RCC 7860 (cell line): ENCODE measurements around the gene DNAJC17.

Source experiments
- DNase-seq: peaks from one replicate; pipeline ENCODE4 v3.0.0-alpha.2; 2015; ENCODE audit warnings: low spot score
- FAIRE-seq: peaks from 2 replicates; lab custom pipeline; 2012; peaks lifted over from hg19 to GRCh38; lab: Jason Lieb, UNC

Gene DNAJC17

DNA sequence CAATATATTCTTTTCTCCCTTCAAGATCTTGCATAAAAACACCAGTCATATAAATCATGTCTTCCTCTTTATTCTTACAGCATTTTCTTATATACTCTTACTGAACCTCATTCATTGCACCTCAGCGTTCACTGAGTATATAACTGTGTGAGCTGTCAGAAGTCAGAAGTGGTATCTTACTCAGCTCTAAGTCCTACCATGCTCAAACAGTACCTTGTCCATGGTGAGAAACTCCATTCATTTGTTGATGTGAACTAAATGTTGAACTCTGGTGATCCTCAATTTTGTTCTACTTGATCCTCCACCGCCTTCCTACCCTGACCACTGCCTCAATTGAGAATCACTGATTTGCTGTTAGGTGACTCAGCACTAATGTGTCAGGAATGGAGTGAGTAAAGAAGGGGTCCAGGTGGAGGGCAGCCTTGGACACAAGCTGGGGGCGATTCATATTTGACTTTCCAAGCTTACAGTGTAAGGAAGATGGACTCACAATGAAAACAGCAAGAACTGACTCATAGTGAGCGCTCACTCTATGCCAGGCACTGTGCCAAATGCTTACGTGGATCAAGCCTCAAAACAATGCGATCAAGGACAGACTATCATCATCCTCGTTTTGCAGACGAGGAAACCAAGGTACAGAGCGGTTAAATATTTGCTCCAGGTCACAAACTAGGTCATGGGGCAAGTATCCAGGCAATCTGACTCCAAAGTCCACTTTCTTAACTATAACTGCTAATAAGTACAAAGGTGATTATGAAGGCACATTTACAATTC, 13.9 kb downstream of the DNAJC17 start:
- DNase-seq = peak; percentile 92
- FAIRE-seq = peak; percentile 86

DNA sequence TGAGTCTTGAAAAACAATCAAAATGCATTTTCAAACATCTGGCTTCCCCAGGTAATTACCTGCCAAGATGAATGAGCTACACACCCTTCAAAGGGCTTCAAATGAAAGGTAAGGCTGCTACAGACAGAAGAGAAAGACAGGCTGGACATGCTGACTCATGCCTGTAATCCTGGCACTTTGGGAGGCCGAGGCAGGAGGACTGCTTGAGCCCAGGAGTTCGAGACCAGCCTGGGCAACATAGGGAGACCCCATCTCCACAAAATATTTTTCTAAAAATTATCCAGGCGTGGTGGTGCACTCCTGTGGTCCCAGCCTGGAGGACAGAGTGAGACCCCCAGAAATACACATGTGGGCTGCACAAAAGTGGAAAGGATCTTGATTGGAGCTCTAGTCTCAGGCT, 14.9 kb downstream of the DNAJC17 start:
- no peak for FAIRE-seq
- no peak for DNase-seq

- FAIRE-seq (no peak), DNase-seq (no peak)
These were observed 16.6 kb downstream of the DNAJC17 start for GRCh38 chr15:40790718-40791117.

DNA sequence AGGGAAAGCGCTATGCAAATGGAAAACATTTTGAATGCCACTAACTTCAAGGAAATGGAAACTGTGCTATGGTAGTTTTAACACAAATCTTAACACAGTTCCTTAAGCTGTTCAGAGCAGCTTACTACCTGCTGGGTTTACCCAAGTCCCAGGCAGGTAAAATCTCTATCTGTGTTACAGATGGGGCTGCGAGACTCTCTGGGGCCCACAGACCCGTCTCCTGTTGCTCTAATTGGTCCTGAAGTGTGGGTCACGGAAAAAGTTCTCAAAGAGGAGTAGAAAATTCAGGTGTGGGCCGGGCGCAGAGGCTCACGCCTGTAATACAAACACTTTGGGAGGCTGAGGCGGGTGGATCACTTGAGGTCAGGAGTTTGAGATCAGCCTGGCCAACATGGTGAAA, 17.3 kb downstream of the DNAJC17 start:
- DNase-seq (no peak), FAIRE-seq (no peak)

DNA sequence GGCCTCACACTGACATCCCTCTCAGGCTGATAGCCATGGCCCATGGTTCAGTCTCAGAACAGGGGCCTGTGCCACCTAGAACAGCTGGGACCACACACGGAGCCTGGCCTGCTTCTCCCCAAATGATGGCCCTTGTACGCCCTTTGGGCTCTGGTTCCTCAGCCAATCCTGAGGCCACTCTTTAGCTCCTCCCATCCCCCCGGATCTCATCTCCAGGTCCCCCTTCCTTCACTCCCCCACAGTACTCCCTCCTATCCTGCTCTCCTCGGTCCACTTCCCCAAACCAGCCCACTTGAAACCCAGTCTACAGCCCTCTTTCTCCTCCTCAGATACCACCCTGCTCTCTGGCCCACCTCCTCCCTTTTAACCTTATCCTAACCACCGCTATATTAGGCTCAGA, 18.2 kb downstream of the DNAJC17 start:
- FAIRE-seq = no peak
- DNase-seq = no peak

DNA sequence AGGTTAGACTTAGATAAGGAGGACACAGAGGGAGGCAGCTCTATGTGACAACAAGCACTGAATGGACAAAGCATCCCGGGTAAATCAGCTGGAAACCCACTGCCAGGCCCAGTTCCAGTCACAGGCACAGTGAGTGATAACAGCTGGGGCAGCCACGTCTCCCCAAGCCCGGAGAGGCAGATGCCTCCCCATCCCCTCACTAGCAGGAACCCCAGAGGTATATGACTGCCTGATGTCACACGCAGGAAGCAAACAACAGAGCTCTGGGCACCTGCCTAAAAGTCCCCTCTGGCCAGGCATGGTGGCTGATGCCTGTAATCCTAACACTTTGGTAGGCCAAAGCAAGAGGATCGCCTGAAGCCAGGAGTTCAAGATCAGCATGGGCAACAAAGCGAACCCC, 19.3 kb downstream of the DNAJC17 start:
- FAIRE-seq (no peak), DNase-seq (no peak)

DNA sequence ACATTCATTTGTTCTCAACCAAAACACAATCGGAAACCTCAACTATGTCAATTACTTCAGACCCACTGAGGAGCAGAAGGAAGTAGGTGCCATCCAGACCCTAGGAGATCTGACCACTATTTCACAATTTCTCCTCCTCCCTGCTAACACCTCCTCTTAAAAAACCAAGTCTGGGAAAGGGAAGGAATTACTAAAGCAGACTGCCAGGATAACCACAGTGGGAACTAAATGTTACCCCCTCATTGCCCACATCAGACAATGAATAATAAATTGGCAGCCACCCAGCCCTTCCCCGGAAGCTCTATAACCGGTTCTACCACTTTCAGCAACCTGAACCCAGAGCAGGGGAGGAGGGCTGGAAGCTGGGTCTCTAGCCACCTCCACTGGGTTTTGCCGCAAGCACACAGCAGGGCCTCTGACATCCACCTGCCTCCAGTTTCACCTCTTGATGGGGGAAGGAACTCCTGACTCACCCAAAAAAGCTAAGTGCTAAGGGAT, 19.9 kb downstream of the DNAJC17 start:
- FAIRE-seq (peak; percentile 82), DNase-seq (peak; percentile 80)

DNA sequence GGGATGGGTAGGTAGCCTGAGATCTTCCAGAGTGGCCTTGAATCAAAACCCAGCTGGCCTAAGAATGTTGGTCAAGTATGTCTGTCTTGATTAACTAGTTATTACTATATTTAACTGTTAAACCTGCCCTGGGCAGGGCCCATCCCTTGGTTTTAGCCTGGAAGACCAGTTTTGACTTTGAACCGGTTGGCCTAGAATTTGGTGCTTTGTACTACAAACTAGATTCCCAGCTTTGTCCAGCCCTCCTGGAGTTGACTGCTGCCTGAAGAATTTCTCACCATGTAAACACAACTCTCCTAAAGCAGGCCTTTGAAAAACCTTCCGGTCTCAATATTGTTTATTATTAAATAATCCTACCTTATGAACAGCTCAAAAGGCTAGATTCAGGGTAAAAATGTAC, 21.5 kb downstream of the DNAJC17 start:
- FAIRE-seq (no peak), DNase-seq (no peak)

DNA sequence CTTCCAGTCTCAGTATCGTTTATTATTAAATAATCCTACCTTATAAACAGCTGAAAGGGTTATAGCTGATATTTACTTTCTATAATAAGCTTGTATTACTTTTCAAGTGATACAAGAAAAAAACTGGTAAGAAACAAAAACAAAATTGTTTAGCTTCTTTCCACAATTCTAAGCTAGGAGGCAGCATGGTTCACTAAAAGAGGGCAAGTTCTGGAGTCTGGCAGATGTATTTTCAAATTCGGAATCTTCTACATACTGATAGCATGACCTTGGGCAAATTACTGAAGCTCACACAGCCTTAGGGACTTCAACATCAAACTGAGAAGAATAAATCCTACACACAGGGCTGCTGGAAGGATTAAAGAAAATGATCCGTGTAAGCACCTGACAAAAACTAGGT, 22.1 kb downstream of the DNAJC17 start:
- no peak for FAIRE-seq
- DNase-seq = no peak

- FAIRE-seq (no peak), DNase-seq (peak; percentile 36)
These were observed 24.6 kb downstream of the DNAJC17 start for GRCh38 chr15:40782609-40783227.

- DNase-seq = no peak
- peak; percentile 17 for FAIRE-seq
These were observed 30.6 kb downstream of the DNAJC17 start for GRCh38 chr15:40776537-40777141.

DNA sequence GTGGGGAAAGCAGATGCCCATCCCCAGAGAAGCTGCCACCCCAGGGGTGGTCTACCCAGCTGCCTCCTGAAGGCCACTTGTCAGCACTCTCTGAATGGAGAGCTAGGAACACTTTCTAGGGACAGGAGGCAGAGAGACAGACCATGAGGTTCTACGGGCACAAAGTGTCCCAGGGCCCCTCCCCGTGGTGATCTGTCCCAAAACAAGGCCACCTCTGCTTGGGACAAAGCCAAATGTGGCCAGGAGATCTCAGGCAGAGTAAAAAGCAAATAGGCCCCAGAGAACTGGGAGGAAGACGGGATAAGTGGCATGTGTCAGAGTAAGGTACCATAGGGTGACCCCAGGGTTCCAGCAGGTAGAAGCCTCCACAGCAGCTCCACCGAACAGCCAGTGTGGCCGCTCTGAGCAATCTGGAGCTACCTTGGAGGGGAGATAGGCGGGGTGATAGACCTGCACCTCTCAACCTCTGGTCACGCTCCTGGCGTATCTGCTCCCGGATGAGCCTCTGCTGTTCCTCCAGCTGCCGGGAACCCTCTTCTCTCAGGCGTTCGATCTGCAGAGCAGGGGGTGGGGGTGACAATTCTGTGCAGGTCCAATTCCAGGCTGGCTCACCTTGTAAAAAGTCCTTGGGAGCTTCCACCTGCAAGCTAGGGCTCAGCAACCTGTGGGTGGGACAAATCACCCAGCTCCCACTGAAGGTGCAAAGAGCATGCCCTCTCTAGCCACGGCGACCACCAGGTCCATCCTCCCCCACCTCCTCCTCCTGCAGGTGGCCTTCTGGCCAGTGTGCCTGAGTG, 31.3 kb downstream of the DNAJC17 start:
- FAIRE-seq (no peak), DNase-seq (no peak)

DNA sequence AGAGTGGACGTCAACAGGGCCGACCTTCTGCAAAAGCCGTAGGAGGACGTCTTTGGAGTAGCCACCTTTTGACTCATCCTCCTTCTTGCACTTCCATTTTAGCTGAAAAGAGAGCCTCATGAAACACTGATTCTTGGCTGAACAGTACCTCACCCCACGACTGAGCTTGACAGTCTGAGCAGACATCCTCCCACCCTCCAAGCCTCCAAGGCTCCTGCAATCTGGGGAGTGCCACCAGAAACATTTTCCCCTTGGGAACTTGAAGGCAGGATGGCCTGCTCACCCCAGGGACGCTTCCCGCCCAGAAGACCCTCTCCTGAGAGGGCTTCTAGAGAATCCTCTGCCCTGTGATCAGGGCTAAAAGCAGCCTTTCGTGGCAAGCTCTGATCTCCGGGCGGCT, 32.3 kb downstream of the DNAJC17 start:
- no peak for FAIRE-seq
- no peak for DNase-seq

GRCh38 chr15:40773902-40774301, 33.4 kb downstream of the DNAJC17 start:
- DNase-seq = no peak

GRCh38 chr15:40773496-40773895, 33.8 kb downstream of the DNAJC17 start:
- no peak for DNase-seq
- no peak for FAIRE-seq

More at GRCh38 chr15:40773902-40774301, 33.4 kb downstream of the DNAJC17 start:
- FAIRE-seq = no peak

DNA sequence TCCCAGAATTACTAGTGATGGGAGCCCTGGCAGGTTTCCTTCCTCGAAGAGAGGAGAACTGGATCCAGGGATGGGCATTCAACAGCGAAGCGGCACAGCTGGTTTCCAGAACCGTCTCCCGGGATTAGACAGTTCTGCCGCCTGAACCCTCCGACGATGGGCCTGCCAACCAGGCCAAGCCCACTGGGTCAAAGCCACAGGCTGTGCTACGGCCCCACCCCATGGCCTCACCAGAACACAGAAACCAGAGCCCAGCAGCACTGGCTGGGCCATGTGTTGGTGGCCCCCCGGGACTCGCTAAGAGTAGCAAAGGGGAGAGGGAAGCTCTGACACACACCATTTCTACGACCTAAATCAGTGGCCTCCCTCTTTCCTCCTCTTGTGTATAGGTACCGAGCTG, 35.3 kb downstream of the DNAJC17 start:
- DNase-seq (no peak), FAIRE-seq (no peak)

GRCh38 chr15:40771242-40771641, 36.0 kb downstream of the DNAJC17 start:
- DNase-seq (no peak), FAIRE-seq (no peak)

DNA sequence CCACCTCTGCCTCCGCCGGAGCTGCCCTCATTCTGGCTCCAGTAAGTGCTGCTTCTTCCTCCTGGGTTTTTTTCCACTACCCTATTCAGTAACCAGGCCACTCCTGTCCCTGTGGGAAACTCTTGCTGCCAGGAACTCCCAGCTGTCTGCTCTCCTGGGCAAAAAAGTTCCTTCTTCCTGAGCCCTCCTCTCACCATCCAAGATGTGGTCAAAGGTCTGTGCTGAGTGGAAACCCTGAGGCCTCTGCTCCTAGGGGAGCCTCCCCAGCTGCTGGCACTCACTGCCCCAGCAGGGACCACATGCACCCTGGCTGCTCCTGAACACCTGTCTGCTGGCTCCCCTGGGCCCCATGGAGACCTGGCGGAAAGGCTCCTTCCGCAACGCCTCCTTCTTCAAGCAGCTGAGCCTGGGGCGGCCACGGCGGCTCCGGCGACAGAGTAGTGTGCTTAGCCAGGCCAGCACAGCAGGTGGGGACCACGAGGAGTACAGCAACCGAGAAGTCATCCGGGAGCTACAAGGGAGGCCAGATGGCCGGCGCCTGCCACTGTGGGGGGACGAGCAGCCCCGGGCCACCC, 37.0 kb downstream of the DNAJC17 start:
- DNase-seq = no peak
- FAIRE-seq = no peak

GRCh38 chr15:40769274-40770146, 37.8 kb downstream of the DNAJC17 start, which contains the start of gene C15orf62:
Gene C15orf62, plus strand, starts transcription at chr15:40769980. Its CDS starts 516 bp downstream, at chr15:40770496.
- FAIRE-seq (no peak), DNase-seq (peak; percentile 69)
